Measurements from ENCODE around the gene DSCAML1.

DSCAML1 gene

GRCh38 chr11:117437041-117437790 lies 359.8 kb downstream of the DSCAML1 start:
- DNase-seq, result no peak

- no peak for DNase-seq
Observed at GRCh38 chr11:117435326-117435725, 361.7 kb downstream of the DSCAML1 start.

- DNase-seq, result no peak
Observed at GRCh38 chr11:117434481-117434880, 362.5 kb downstream of the DSCAML1 start.

GRCh38 chr11:117433717-117434116 lies 363.3 kb downstream of the DSCAML1 start:
- no peak for DNase-seq

- no peak for DNase-seq
Observed at GRCh38 chr11:117431436-117431835, 365.6 kb downstream of the DSCAML1 start.

- DNase-seq, result no peak
Observed at GRCh38 chr11:117430293-117430955, 366.6 kb downstream of the DSCAML1 start.

- DNase-seq, result no peak
Observed at GRCh38 chr11:117428856-117429229, 368.2 kb downstream of the DSCAML1 start.

GRCh38 chr11:117428186-117428855 lies 368.7 kb downstream of the DSCAML1 start:
- DNase-seq, result no peak

GRCh38 chr11:117427356-117427874 lies 369.6 kb downstream of the DSCAML1 start:
- no peak for DNase-seq

GRCh38 chr11:117426941-117427340 lies 370.1 kb downstream of the DSCAML1 start:
- DNase-seq, result no peak

- DNase-seq, result peak; percentile 89
Observed at GRCh38 chr11:117426297-117426685, 370.7 kb downstream of the DSCAML1 start.

GRCh38 chr11:117425679-117426296 lies 371.2 kb downstream of the DSCAML1 start:
- no peak for DNase-seq

GRCh38 chr11:117424781-117425180 lies 372.2 kb downstream of the DSCAML1 start:
- no peak for DNase-seq

- DNase-seq, result peak; percentile 31
Observed at GRCh38 chr11:117423046-117423575, 373.9 kb downstream of the DSCAML1 start.

- DNase-seq, result peak; percentile 17
Observed at GRCh38 chr11:117421476-117421875, 375.5 kb downstream of the DSCAML1 start.

GRCh38 chr11:117421041-117421440 lies 376.0 kb downstream of the DSCAML1 start:
- no peak for DNase-seq

- no peak for DNase-seq
Observed at GRCh38 chr11:117420598-117420997, 376.4 kb downstream of the DSCAML1 start.

GRCh38 chr11:117420143-117420485 lies 376.9 kb downstream of the DSCAML1 start:
- no peak for DNase-seq

- DNase-seq, result no peak
Observed at GRCh38 chr11:117419482-117420142, 377.4 kb downstream of the DSCAML1 start.

GRCh38 chr11:117418737-117419481 lies 378.1 kb downstream of the DSCAML1 start:
- DNase-seq, result no peak

- no peak for DNase-seq
Observed at GRCh38 chr11:117417856-117418255, 379.2 kb downstream of the DSCAML1 start.

- no peak for DNase-seq
Observed at GRCh38 chr11:117417342-117417741, 379.7 kb downstream of the DSCAML1 start.

Measured in islet precursor cell (in vitro differentiated cells).